ENCODE results near the gene OGFOD3.
"Not testable (repeated sequence)": the region's sequence is repeated elsewhere in the genome, so short reads cannot be mapped to it uniquely, and the experiment has no call there.

OGFOD3 gene

DNA sequence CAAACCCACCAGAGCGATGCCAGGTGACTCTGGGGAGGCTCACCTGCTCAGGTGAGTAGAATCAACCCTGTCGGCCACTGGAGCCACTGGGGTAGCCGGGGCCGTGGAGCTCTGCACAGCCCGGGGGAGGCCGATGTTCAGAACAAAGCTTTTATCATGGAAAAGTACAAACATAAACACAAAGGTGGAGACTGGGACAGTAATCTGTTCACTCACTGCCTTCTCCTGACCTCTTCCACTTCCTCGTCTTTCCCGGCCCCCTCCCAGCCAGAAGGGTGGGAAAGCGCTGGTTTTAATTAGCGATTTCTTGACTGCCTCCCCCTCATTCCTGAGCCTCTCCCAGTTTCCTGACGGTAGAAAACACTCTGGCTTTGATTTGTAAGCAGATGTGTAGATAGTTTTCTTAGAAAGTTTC lies 69.1 kb downstream of the OGFOD3 start:
- no peak for DNase-seq

DNA sequence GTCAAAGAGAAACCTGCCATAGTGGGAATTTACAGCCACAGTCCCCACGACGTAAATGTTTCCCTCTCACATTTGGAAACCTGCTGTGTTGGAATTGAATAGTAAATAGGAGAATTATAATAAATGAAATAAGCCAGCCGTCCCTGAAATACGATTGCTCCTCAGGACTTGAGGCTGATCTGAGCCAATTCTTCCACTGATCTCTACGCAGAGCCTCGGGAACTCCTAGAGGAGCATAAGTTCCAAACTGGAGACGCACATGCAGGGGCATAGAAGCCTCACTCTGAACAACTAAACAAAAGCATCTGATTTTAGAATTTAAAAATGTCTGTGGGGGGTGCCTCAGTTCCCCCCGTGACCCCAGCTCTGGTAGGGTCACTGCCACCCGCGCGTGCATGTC lies 69.5 kb downstream of the OGFOD3 start:
- no peak for DNase-seq

GRCh38 chr17:82348434-82348833 lies 70.0 kb downstream of the OGFOD3 start:
- DNase-seq = no peak

- DNase-seq = not testable (repeated sequence)
Observed at GRCh38 chr17:82347994-82348393, 70.4 kb downstream of the OGFOD3 start.

- no peak for DNase-seq
Observed at GRCh38 chr17:82346342-82347300, 71.8 kb downstream of the OGFOD3 start.

DNA sequence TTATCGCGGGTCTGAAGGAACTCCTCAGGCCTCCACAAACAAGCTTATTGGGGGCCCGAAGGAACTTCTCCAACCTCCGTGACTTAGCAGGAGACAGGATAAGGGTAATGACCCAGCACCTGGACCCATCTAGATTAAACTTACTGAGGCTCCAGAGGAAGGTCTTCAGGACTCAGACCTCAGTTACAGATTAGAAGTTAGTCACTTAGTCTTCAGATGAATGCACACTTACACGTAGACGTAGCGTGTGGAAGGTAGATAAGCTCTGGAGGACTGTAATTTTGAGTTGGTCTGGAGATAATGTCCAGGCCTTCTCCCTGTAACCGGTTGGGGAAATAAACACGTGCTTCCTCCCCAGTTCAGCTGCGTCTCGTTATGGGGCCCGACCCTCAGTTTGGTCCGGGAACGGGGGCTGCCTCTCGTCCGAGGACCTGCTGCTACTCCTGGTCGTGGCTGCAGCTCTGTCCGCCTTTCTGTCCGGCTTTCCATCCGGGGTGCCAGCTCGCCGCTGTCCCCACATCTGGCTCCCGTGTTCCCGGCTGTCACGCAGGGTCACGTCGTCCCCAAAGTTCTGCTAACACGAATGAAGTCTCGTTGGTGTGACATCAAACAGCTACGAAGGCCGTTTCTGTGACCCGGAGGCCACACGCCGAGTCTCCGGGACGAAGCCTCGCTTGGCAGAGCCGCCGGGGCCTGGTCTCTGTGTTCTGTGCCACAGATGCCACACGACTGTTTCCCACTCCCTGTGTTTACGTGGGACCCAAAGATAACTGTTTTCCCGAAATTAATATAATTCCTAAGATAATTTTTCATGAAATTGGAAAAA lies 73.0 kb downstream of the OGFOD3 start:
- no peak for DNase-seq

GRCh38 chr17:82344175-82344907 lies 74.0 kb downstream of the OGFOD3 start:
- DNase-seq = no peak

DNA sequence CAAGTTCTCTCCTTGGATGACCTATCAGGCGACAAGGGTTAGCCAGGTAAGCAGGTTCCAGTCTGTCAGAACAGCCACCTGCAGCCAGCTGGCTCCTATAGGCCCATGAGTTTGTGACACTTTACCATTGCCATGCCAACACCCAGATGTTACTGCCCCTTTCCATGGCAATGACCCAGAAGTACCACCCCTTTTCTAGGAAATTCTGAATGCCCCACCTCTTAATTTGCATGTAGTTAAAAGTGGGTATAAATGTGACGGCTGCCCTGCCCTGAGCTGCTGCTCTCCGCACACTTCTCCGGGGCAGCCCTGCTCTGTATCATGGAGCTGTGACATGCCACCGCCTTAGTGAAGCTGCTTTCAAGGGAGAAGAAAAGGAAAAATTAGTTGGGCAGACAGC lies 74.8 kb downstream of the OGFOD3 start:
- DNase-seq = no peak

GRCh38 chr17:82342361-82343079 lies 75.9 kb downstream of the OGFOD3 start:
- DNase-seq = no peak

DNA sequence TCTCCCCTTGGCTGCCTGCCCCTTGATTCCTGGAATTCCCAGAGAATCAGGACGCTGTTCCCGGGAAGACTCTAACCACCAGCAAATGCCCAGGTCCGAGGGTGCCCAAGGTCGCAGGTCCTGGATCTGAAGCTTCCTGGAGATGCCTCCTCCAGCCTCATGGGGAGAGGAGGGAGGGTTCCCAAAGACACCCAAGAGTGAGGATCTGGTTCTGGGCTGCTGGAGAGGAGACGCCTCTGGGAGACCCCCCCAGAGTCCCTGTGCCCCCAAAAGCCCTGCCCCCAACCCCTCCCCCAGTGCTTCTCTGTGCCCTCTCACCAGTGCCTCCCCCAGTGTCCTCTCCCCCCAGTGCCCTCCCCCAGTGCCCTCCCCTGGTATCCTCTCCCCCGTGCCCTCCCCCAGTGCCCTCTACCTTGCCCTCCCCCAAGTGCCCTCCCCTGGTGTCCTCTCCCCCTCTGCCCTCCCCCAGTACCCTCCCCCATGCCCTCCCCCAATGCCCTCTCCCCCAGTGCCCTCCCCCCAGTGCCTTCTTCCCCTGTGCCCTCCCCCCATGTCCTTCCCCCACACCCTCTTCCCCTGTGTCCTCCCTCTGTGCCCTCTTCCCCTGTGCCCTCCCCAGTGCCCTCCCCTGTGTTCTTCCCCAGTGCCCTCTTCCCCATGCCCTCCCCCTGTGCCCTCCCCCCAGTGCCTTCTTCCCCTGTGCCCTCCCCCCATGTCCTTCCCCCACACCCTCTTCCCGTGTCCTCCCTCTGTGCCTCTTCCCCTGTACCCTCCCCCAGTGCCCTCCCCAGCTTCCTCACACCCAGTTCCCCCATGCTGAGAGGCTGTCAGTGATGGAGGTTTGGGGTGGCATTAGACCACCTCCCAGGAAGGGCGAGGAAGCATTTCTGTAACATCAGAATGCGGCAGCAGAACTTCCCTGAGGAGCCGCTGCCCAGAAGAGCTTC lies 78.5 kb downstream of the OGFOD3 start:
- no peak for DNase-seq
